IPS-11a (cell line): ENCODE results near the gene TM4SF20.
"Not testable (repeated sequence)": the region's sequence is repeated elsewhere in the genome, so short reads cannot be mapped to it uniquely, and the experiment has no call there.

Source experiments
- H3K4me3 ChIP-seq: one replicate; pipeline ENCODE4 v1.5.1; 2013; ENCODE audit warnings: low read depth, low read length, control low read depth

TM4SF20 gene

DNA sequence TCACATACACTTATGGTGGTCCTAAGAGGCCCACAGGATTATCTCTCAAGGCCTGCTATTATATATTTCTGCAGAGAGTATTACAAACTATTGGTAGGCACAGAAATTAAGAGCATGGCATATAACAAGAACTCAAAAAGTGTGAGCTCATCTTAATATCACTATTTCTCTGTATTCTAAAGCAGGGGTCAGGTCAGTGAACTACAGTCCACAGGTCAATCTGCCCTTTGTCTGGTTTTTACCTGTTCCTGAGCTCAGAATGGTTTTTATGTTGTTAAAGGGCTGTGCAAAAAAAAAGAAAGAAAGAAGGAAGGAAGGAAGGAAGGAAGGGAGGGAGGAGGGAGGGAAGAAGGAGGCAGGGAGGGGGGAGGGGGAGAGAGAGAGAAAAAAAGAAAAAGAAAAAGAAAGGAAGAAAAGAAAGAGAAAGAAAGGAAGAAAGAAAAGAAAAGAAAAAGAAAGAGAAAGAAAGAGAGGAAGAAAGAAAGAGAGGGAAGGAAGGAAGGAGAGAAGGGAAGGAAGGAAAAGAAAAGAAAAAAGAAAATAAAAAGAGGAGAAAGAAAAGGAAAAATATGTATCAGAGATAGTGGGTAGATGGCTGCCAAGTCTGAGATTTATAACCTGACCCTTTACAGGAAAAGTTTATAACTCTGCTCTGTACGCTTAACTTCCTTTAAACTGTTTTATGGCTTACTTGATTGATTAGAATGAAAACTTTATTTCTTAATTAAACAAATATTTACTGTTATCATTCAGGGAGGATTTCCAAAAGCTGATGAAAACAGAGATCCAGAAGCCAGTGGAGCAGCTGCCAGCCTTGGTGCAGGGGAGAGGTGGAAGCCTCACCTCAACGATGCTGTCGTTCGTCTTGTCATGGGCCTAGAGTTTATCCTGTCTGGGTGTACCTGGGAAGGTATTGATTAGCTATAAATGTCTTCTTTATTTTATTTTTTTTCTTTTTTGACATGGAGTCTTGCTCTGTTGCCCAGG lies 19.9 kb upstream of the TM4SF20 start:
- no peak overlapping the region for H3K4me3 ChIP-seq

- no peak overlapping the region for H3K4me3 ChIP-seq
Measured at GRCh38 chr2:227397562-227397961, 18.5 kb upstream of the TM4SF20 start.

- H3K4me3 ChIP-seq = no peak overlapping the region
Measured at GRCh38 chr2:227395556-227395955, 16.4 kb upstream of the TM4SF20 start.

- H3K4me3 ChIP-seq = no peak overlapping the region
Measured at GRCh38 chr2:227394401-227394800, 15.3 kb upstream of the TM4SF20 start.

- H3K4me3 ChIP-seq = no peak overlapping the region
Measured at GRCh38 chr2:227390468-227391256, 11.6 kb upstream of the TM4SF20 start.

- H3K4me3 ChIP-seq = no peak overlapping the region
Measured at GRCh38 chr2:227389661-227390060, 10.6 kb upstream of the TM4SF20 start.

- H3K4me3 ChIP-seq = no peak overlapping the region
Measured at GRCh38 chr2:227389231-227389630, 10.1 kb upstream of the TM4SF20 start.

GRCh38 chr2:227388537-227389011 lies 9.5 kb upstream of the TM4SF20 start:
- H3K4me3 ChIP-seq = no peak overlapping the region

- not testable (repeated sequence) for H3K4me3 ChIP-seq
Measured at GRCh38 chr2:227387583-227387982, 8.5 kb upstream of the TM4SF20 start, which contains the start of gene SCYGR1. Gene SCYGR1 (minus strand): TSS chr2:227387949. CDS start chr2:227387949, 0 bp downstream.

DNA sequence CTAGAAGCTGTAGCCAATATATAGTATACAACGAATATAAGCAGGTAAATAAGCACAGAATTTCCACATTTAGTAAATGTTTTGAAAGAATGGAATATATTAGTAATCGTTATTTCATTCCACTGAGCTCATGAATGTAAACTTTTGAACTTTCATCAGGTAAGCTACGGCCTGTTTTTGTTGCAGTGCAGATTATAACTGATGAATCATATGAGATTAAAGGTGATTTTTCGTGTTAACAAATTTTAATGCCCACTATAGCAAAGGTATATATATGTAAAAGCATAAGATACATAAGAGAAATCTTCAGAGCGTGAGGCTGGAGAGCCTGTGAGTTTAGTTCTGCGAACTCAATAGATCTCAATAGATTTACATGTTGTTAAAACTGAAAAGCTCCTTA lies 7.5 kb upstream of the TM4SF20 start:
- H3K4me3 ChIP-seq = no peak overlapping the region

- no peak overlapping the region for H3K4me3 ChIP-seq
Measured at GRCh38 chr2:227383686-227384085, 4.6 kb upstream of the TM4SF20 start.

- not testable (repeated sequence) for H3K4me3 ChIP-seq
Measured at GRCh38 chr2:227382241-227382835, 3.2 kb upstream of the TM4SF20 start.

GRCh38 chr2:227378371-227378782 lies 729 bp downstream of the TM4SF20 start:
- no peak overlapping the region for H3K4me3 ChIP-seq

- H3K4me3 ChIP-seq = no peak overlapping the region
Measured at GRCh38 chr2:227377467-227378351, 1.4 kb downstream of the TM4SF20 start.

GRCh38 chr2:227376656-227377396 lies 2.3 kb downstream of the TM4SF20 start:
- no peak overlapping the region for H3K4me3 ChIP-seq

DNA sequence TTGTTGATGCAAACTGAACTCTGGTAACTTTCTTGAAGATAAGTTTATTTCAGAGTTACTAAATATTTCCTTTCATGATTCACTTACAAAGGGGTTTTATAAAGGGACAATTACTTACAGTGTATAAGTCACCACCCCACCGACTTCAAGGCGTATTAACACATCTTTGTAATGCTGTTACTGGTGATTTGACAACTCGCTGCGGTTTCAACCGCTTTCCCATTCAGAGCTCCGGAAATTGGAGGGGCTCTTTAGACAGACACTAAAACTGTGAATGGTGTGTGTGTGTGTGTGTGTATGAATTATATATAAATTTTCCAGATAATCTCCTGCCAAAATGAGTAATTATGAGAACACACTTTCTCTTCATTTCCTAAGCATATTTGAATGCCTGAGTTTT lies 4.9 kb downstream of the TM4SF20 start:
- H3K4me3 ChIP-seq = no peak overlapping the region

DNA sequence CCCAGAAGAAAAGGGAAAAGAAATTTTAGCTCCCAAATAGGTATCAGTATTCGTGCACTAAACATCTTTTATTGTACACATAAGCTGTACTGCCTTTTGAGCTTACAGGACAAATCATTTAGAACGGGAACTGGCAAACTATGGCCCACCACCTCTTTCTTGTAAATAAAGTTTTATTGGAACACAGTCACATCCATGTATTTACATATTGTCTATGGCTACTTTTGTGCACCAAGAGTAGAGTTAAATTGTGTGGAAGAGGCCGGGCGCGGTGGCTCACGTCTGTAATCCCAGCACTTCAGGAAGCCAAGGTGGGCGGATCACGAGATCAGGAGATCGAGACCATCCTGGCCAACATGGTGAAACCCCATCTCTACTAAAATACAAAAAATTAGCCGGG lies 5.7 kb downstream of the TM4SF20 start:
- H3K4me3 ChIP-seq = no peak overlapping the region

DNA sequence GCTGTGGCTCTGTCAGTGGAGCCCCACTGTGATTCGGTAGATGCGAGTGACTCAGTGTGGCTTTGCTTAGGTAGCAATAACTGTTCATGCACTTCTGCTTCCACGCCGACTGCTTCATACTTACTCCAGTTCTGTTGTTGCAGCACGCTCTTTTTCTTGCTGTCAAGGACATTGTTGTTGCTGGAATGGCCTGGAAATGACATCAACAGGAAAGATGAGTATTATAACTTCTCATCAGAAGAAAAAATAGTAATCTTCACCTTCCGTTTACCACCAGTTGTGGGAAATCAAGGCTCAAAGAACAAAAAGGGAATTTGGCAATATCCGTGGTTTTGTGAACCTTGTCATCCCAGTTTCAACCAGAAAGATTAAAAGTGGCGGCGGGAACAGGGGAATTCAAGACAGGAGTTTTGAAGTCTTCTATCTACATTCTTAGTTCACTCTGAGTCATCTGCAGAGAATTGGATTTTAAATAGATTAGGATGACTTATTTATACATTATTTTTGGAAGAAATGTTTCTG lies 8.3 kb downstream of the TM4SF20 start:
- H3K4me3 ChIP-seq = no peak overlapping the region

- H3K4me3 ChIP-seq = no peak overlapping the region
Measured at GRCh38 chr2:227370092-227370491, 9.0 kb downstream of the TM4SF20 start.
